Common myeloid progenitor, CD34-positive (primary cell): ENCODE measurements around the gene RNF34. TPM values are rescaled to one million over a fixed set of nuclear protein-coding genes. Genes with fewer than 3 reads are reported as not detected.

Experiments used
- CTCF ChIA-PET: fragments of 350-600 bp; sonication (Branson Sonifier 250); formaldehyde crosslinking; loops from one replicate; lab custom pipeline; 2021; ENCODE audit warnings: antibody characterized with exemption; lab: Charles Lee
- POLR2A ChIA-PET: fragments of 350-600 bp; sonication (Branson Sonifier 250); formaldehyde crosslinking; loops from one replicate; lab custom pipeline; 2021; ENCODE audit warnings: antibody characterized with exemption; lab: Charles Lee
- DNase-seq, 3 donors: peaks; one replicate each; pipeline versions ENCODE4 v3.0.0 to v3.0.0-alpha.2; 2013
- H3K27ac ChIP-seq, 2 experiments: 1 replicate in 1 of 2; 2 replicates in 1 of 2; pipeline ENCODE4 v1.7.0; 2013; ENCODE audit warnings: inconsistent platforms in 2 of 2, low read length in 2 of 2, mild to moderate bottlenecking in 2 of 2, low read depth in 1 of 2, moderate library complexity in 1 of 2; ENCODE audit not compliant: severe bottlenecking in 2 of 2, insufficient read depth in 1 of 2, poor library complexity in 1 of 2
- H3K27me3 ChIP-seq, 5 experiments: replicated peaks in 2 of 5; 1 replicate in 3 of 5; 2 replicates in 2 of 5; pipeline versions ENCODE4 v1.6.1 to v1.7.0; 2013; ENCODE audit warnings: low read length in 4 of 5, mild to moderate bottlenecking in 2 of 5, moderate library complexity in 2 of 5, inconsistent platforms in 1 of 5; ENCODE audit not compliant: insufficient read depth in 5 of 5, control insufficient read depth in 4 of 5
- H3K36me3 ChIP-seq, 4 experiments: 1 replicate in 2 of 4; 2 replicates in 2 of 4; pipeline versions ENCODE4 v1.6.1 to v1.7.0; 2013; ENCODE audit warnings: low read length in 3 of 4, control low read depth in 1 of 4, mild to moderate bottlenecking in 1 of 4; ENCODE audit not compliant: control insufficient read depth in 4 of 4, insufficient read depth in 4 of 4
- H3K4me1 ChIP-seq, 4 experiments: 1 replicate in 3 of 4; 2 replicates in 1 of 4; pipeline versions ENCODE4 v1.6.1 to v1.7.1; 2013; ENCODE audit warnings: low read length in 3 of 4, mild to moderate bottlenecking in 3 of 4, control low read depth in 1 of 4, inconsistent platforms in 1 of 4, moderate library complexity in 1 of 4; ENCODE audit not compliant: control insufficient read depth in 4 of 4, insufficient read depth in 4 of 4; ENCODE audit errors: control extremely low read depth in 1 of 4
- H3K4me3 ChIP-seq, 7 experiments: 1 replicate in 4 of 7; 2 replicates in 3 of 7; pipeline versions ENCODE4 v1.5.1 to v1.7.0; 2013; ENCODE audit warnings: mild to moderate bottlenecking in 7 of 7, low read length in 6 of 7, moderate library complexity in 6 of 7, inconsistent platforms in 2 of 7, low read depth in 2 of 7, control low read depth in 1 of 7; ENCODE audit not compliant: insufficient read depth in 4 of 7, control insufficient read depth in 1 of 7; ENCODE audit errors: extremely low read depth in 1 of 7
- H3K9me3 ChIP-seq, 5 experiments: 1 replicate in 4 of 5; 2 replicates in 1 of 5; pipeline versions ENCODE4 v1.6.1 to v1.7.1; 2013; ENCODE audit warnings: low read length in 4 of 5, mild to moderate bottlenecking in 2 of 5, inconsistent platforms in 1 of 5, low read depth in 1 of 5, moderate library complexity in 1 of 5; ENCODE audit not compliant: control insufficient read depth in 4 of 5, insufficient read depth in 2 of 5; ENCODE audit errors: control extremely low read depth in 1 of 5
- WGBS: methylation state at CpG from one replicate; pipeline ENCODE4 v1.1.5; 2013; ENCODE audit not compliant: insufficient coverage; 5-methylcytosine and 5-hydroxymethylcytosine counted together
- polyA plus RNA-seq: library from polyadenylated mRNA; unstranded; fragments of 120-200 nt; gene quantifications from one replicate; pipeline ENCODE4 v1.2.1, GENCODE V29; 2013

Gene RNF34
- 19.3 TPM for polyA plus RNA-seq

- Histone ChIP-seq H3K4me3 (peak within 1 kb of the TSS; percentile 73 to 97 (median 88)), H3K27ac (peak within 1 kb of the TSS; percentile 83 to 87), H3K4me1 (peaks cover 18 to 28% (median 18%) of the 10 kb centered on the region in 4 experiments), H3K27me3 (no peaks in the 10 kb centered on the region), H3K9me3 (no peaks in the 10 kb centered on the region), H3K36me3 (peaks cover 2 to 7% (median 5%) of the 10 kb centered on the region in 4 experiments)
- POLR2A ChIA-PET = interaction anchor here (1.2 to 1.3 kb wide), 3 partner anchors 43 to 73 kb away, joined by 3 to 6 read pairs (median 3); partner anchors contain the start of gene ANAPC5
- under 1% methylated on average over 73 of the region's 77 CpGs for WGBS
- peak; percentile 97 to 99 (median 98) for DNase-seq
- CTCF ChIA-PET = interaction anchor here (1.0 to 3.2 kb wide), 7 partner anchors 8 to 65 kb away, joined by 3 to 11 read pairs (median 4); no protein-coding TSS in a partner anchor
Measured at GRCh38 chr12:121399391-121400331, at the start of gene RNF34. TSS of gene RNF34 (plus strand) at chr12:121400118. CDS start at chr12:121400213, 95 bp downstream.

- Histone ChIP-seq H3K27ac (peak within 1 kb of the TSS; percentile 64 to 84), H3K27me3 (no peaks in the 10 kb centered on the region), H3K4me3 (peak within 1 kb of the TSS; percentile 77 to 99 (median 93)), H3K4me1 (peaks cover 3 to 16% (median 11%) of the 10 kb centered on the region in 4 experiments), H3K9me3 (no peaks in the 10 kb centered on the region), H3K36me3 (peaks cover 0 to 5% (median under 1%) of the 10 kb centered on the region in 4 experiments)
- CTCF ChIA-PET = interaction anchor here (0.6 to 2.4 kb wide), 9 partner anchors 14 to 201 kb away, joined by 3 to 9 read pairs (median 3); no protein-coding TSS in a partner anchor
- POLR2A ChIA-PET = interaction anchor here (0.6 to 1.8 kb wide), 5 partner anchors 37 to 1005 kb away, joined by 3 to 7 read pairs (median 3); partner anchors contain the start of gene RNF34
- WGBS = under 1% methylated on average over 45 of the region's 49 CpGs
- peak; percentile 98 to 99 (median 99) for DNase-seq
Measured at GRCh38 chr12:121351820-121352681, 47.9 kb upstream of the RNF34 start, which contains the start of gene ANAPC5. TSS of gene ANAPC5 (minus strand) at chr12:121352411. CDS start at chr12:121352340, 71 bp downstream.

GRCh38 chr12:121352682-121353018, 47.3 kb upstream of the RNF34 start:
- POLR2A ChIA-PET = interaction anchor here (1.8 kb wide), 1 partner anchor 47 kb away, joined by 6 read pairs; the partner anchor contains the start of gene RNF34
- H3K27ac ChIP-seq = peak overlapping the region; percentile 64 to 84

GRCh38 chr12:121355818-121356217, 44.1 kb upstream of the RNF34 start:
- ChIA-PET CTCF (interaction anchor here (0.9 to 1.8 kb wide), 3 partner anchors 13 to 87 kb away, joined by 3 to 5 read pairs (median 4); no protein-coding TSS in a partner anchor), POLR2A (no interaction called here)
- H3K9me3 ChIP-seq = no peaks in the 10 kb centered on the region
- H3K4me3 ChIP-seq = no peak overlapping the region
- no peaks in the 10 kb centered on the region for H3K36me3 ChIP-seq
- WGBS = 90% methylated on average over 2 of the region's 6 CpGs
- H3K4me1 ChIP-seq = peaks cover 3 to 12% (median 7%) of the 10 kb centered on the region in 4 experiments
- H3K27me3 ChIP-seq = no peaks in the 10 kb centered on the region
- no peak for DNase-seq
- H3K27ac ChIP-seq = no peak overlapping the region

More at GRCh38 chr12:121352682-121353018, 47.3 kb upstream of the RNF34 start:
- peak overlapping the region; percentile 77 to 99 (median 93) for H3K4me3 ChIP-seq
- peaks cover 3 to 16% (median 11%) of the 10 kb centered on the region in 4 experiments for H3K4me1 ChIP-seq
- H3K27me3 ChIP-seq = no peaks in the 10 kb centered on the region
- no peak for DNase-seq
- H3K9me3 ChIP-seq = no peaks in the 10 kb centered on the region
- no peaks in the 10 kb centered on the region for H3K36me3 ChIP-seq
- 0% methylated on average over 3 of the region's 12 CpGs for WGBS
- CTCF ChIA-PET = interaction anchor here (1.2 to 2.4 kb wide), 3 partner anchors 15 to 92 kb away, joined by 3 to 9 read pairs (median 6); no protein-coding TSS in a partner anchor

- no peak overlapping the region for H3K4me3 ChIP-seq
- H3K36me3 ChIP-seq = no peaks in the 10 kb centered on the region
- ChIA-PET POLR2A (no interaction called here), CTCF (interaction anchor here (0.6 kb wide), 1 partner anchor 11 kb away, joined by 4 read pairs; no protein-coding TSS in a partner anchor)
- no peak overlapping the region for H3K27ac ChIP-seq
- H3K4me1 ChIP-seq = peaks cover 1 to 6% (median 5%) of the 10 kb centered on the region in 4 experiments
- no peaks in the 10 kb centered on the region for H3K9me3 ChIP-seq
- no peaks in the 10 kb centered on the region for H3K27me3 ChIP-seq
- DNase-seq = no peak
- WGBS = 87% methylated on average over 3 of the region's 3 CpGs
Measured at GRCh38 chr12:121356657-121357056, 43.3 kb upstream of the RNF34 start.

- 82% methylated on average over 1 of the region's 4 CpGs for WGBS
- DNase-seq = no peak
- Histone ChIP-seq H3K27ac (no peak overlapping the region), H3K27me3 (no peaks in the 10 kb centered on the region), H3K4me1 (peaks cover 0 to 6% (median 5%) of the 10 kb centered on the region in 4 experiments), H3K9me3 (no peaks in the 10 kb centered on the region), H3K36me3 (no peaks in the 10 kb centered on the region), H3K4me3 (no peak overlapping the region)
- CTCF ChIA-PET = interaction anchor here (1.4 kb wide), 1 partner anchor 23 kb away, joined by 5 read pairs; no protein-coding TSS in a partner anchor
- POLR2A ChIA-PET = no interaction called here
Measured at GRCh38 chr12:121357331-121357730, 42.6 kb upstream of the RNF34 start.
